Common myeloid progenitor, CD34-positive (primary cell): ENCODE data around the gene CAPN11.

Experiments
- CTCF ChIA-PET: fragments of 350-600 bp; sonication (Branson Sonifier 250); formaldehyde crosslinking; loops from one replicate; lab custom pipeline; 2021; ENCODE audit warnings: antibody characterized with exemption; lab: Charles Lee
- POLR2A ChIA-PET: fragments of 350-600 bp; sonication (Branson Sonifier 250); formaldehyde crosslinking; loops from one replicate; lab custom pipeline; 2021; ENCODE audit warnings: antibody characterized with exemption; lab: Charles Lee
- DNase-seq, 3 donors: peaks; one replicate each; pipeline versions ENCODE4 v3.0.0 to v3.0.0-alpha.2; 2013
- H3K27ac ChIP-seq, 2 experiments: 1 replicate in 1 of 2; 2 replicates in 1 of 2; pipeline ENCODE4 v1.7.0; 2013; ENCODE audit warnings: inconsistent platforms in 2 of 2, low read length in 2 of 2, mild to moderate bottlenecking in 2 of 2, low read depth in 1 of 2, moderate library complexity in 1 of 2; ENCODE audit not compliant: severe bottlenecking in 2 of 2, insufficient read depth in 1 of 2, poor library complexity in 1 of 2
- H3K27me3 ChIP-seq, 5 experiments: replicated peaks in 2 of 5; 1 replicate in 3 of 5; 2 replicates in 2 of 5; pipeline versions ENCODE4 v1.6.1 to v1.7.0; 2013; ENCODE audit warnings: low read length in 4 of 5, mild to moderate bottlenecking in 2 of 5, moderate library complexity in 2 of 5, inconsistent platforms in 1 of 5; ENCODE audit not compliant: insufficient read depth in 5 of 5, control insufficient read depth in 4 of 5
- H3K36me3 ChIP-seq, 4 experiments: 1 replicate in 2 of 4; 2 replicates in 2 of 4; pipeline versions ENCODE4 v1.6.1 to v1.7.0; 2013; ENCODE audit warnings: low read length in 3 of 4, control low read depth in 1 of 4, mild to moderate bottlenecking in 1 of 4; ENCODE audit not compliant: control insufficient read depth in 4 of 4, insufficient read depth in 4 of 4
- H3K4me1 ChIP-seq, 4 experiments: 1 replicate in 3 of 4; 2 replicates in 1 of 4; pipeline versions ENCODE4 v1.6.1 to v1.7.1; 2013; ENCODE audit warnings: low read length in 3 of 4, mild to moderate bottlenecking in 3 of 4, control low read depth in 1 of 4, inconsistent platforms in 1 of 4, moderate library complexity in 1 of 4; ENCODE audit not compliant: control insufficient read depth in 4 of 4, insufficient read depth in 4 of 4; ENCODE audit errors: control extremely low read depth in 1 of 4
- H3K4me3 ChIP-seq, 7 experiments: 1 replicate in 4 of 7; 2 replicates in 3 of 7; pipeline versions ENCODE4 v1.5.1 to v1.7.0; 2013; ENCODE audit warnings: mild to moderate bottlenecking in 7 of 7, low read length in 6 of 7, moderate library complexity in 6 of 7, inconsistent platforms in 2 of 7, low read depth in 2 of 7, control low read depth in 1 of 7; ENCODE audit not compliant: insufficient read depth in 4 of 7, control insufficient read depth in 1 of 7; ENCODE audit errors: extremely low read depth in 1 of 7
- H3K9me3 ChIP-seq, 5 experiments: 1 replicate in 4 of 5; 2 replicates in 1 of 5; pipeline versions ENCODE4 v1.6.1 to v1.7.1; 2013; ENCODE audit warnings: low read length in 4 of 5, mild to moderate bottlenecking in 2 of 5, inconsistent platforms in 1 of 5, low read depth in 1 of 5, moderate library complexity in 1 of 5; ENCODE audit not compliant: control insufficient read depth in 4 of 5, insufficient read depth in 2 of 5; ENCODE audit errors: control extremely low read depth in 1 of 5
- WGBS: methylation state at CpG from one replicate; pipeline ENCODE4 v1.1.5; 2013; ENCODE audit not compliant: insufficient coverage; 5-methylcytosine and 5-hydroxymethylcytosine counted together

The CAPN11 gene

GRCh38 chr6:44131892-44132291, 26.7 kb upstream of the CAPN11 start:
- WGBS = 100% methylated on average over 1 of the region's 2 CpGs
- Histone ChIP-seq H3K36me3 (no peaks in the 10 kb centered on the region), H3K27ac (no peak overlapping the region), H3K27me3 (peaks cover 0 to 9% (median 7%) of the 10 kb centered on the region in 5 experiments), H3K4me3 (no peak overlapping the region), H3K4me1 (peaks cover 0 to 15% (median 10%) of the 10 kb centered on the region in 4 experiments), H3K9me3 (no peaks in the 10 kb centered on the region)
- CTCF ChIA-PET = interaction anchor here (0.5 to 2.4 kb wide), 8 partner anchors 9 to 299 kb away, joined by 3 to 13 read pairs (median 4); no protein-coding TSS in a partner anchor
- no peak for DNase-seq
- POLR2A ChIA-PET = interaction anchor here (0.7 kb wide), 1 partner anchor 16 kb away, joined by 6 read pairs; no protein-coding TSS in a partner anchor

- H3K36me3 ChIP-seq = no peaks in the 10 kb centered on the region
- 95% methylated on average over 3 of the region's 4 CpGs for WGBS
- no peak overlapping the region for H3K27ac ChIP-seq
- no peak overlapping the region for H3K4me3 ChIP-seq
- H3K4me1 ChIP-seq = peaks cover 0 to 15% (median 10%) of the 10 kb centered on the region in 4 experiments
- no peak for DNase-seq
- no peaks in the 10 kb centered on the region for H3K9me3 ChIP-seq
- H3K27me3 ChIP-seq = peaks cover 0 to 9% (median 7%) of the 10 kb centered on the region in 5 experiments
- POLR2A ChIA-PET = no interaction called here
- CTCF ChIA-PET = interaction anchor here (0.9 to 2.4 kb wide), 8 partner anchors 8 to 300 kb away, joined by 3 to 13 read pairs (median 4); no protein-coding TSS in a partner anchor
These were observed 26.1 kb upstream of the CAPN11 start for GRCh38 chr6:44132476-44132875.

DNA sequence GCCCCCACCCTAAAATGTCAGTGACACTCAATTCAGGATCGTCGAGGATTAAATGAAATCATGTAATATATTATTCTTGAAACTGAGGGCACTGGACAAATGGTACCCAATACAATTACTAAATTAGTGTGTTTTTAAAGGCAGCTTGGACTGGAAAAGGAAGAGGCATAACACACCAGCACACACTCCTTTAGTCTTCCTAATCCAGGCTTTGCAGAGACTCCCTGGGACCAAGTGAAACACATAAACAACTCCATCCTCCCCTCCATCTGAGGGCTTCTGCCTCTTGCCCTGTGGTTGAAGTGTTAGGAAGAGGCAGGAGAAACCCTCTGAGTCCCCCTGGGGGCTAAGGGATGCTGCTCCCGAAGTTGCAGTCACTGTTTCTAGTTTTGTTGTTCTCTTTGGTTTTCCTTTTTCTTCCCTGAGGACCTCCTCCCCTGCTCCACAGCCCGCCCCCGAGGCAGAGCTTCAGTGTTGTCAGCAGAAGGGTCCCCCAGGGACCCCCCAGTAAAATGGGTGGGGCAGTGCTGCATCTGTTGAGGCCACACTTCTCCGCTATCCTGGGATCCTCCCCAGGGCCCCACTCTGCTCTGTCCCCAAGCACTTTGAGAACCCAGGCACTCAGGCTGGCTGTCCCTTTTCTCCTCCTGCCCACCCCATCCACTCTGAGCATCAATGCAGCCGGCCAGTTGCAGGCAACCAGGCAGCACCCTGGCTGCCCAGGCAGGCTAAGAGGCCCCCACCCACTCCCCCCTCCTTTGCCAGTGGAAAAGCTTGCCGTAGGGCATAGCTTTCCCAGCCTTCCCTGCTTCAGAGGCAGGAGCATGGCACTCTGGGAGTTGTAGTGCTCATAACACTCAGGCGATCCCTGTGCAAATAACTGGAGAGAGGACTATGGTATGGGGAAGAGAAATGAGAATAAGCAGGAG, 25.4 kb upstream of the CAPN11 start:
- Histone ChIP-seq H3K4me3 (no peak overlapping the region), H3K36me3 (no peaks in the 10 kb centered on the region), H3K4me1 (peaks cover 0 to 10% (median 4%) of the 10 kb centered on the region in 4 experiments), H3K27me3 (peaks cover 0 to 8% (median 5%) of the 10 kb centered on the region in 5 experiments), H3K9me3 (no peaks in the 10 kb centered on the region), H3K27ac (peak overlapping the region in 1 of 2 experiments; percentile 63)
- ChIA-PET CTCF (interaction anchor here (0.5 to 2.4 kb wide), 11 partner anchors 8 to 165 kb away, joined by 3 to 13 read pairs (median 4); no protein-coding TSS in a partner anchor), POLR2A (no interaction called here)
- no peak for DNase-seq
- WGBS = 51% methylated on average over 4 of the region's 9 CpGs

GRCh38 chr6:44133981-44134711, 24.5 kb upstream of the CAPN11 start:
- ChIA-PET POLR2A (no interaction called here), CTCF (interaction anchor here (0.6 to 2.4 kb wide), 7 partner anchors 9 to 122 kb away, joined by 3 to 13 read pairs (median 4); no protein-coding TSS in a partner anchor)
- Histone ChIP-seq H3K27me3 (peaks cover 0 to 5% (median 0%) of the 10 kb centered on the region in 5 experiments), H3K9me3 (no peaks in the 10 kb centered on the region), H3K27ac (peak overlapping the region in 1 of 2 experiments; percentile 63), H3K36me3 (no peaks in the 10 kb centered on the region), H3K4me3 (no peak overlapping the region), H3K4me1 (peaks cover 0 to 6% (median 0%) of the 10 kb centered on the region in 4 experiments)
- WGBS = 97% methylated on average over 6 of the region's 12 CpGs
- DNase-seq = peak in 1 of 3 donors; percentile 32

GRCh38 chr6:44135173-44135758, 23.4 kb upstream of the CAPN11 start:
- Histone ChIP-seq H3K4me1 (peaks cover 0 to 6% (median 0%) of the 10 kb centered on the region in 4 experiments), H3K36me3 (no peaks in the 10 kb centered on the region), H3K4me3 (no peak overlapping the region), H3K27me3 (no peaks in the 10 kb centered on the region), H3K9me3 (no peaks in the 10 kb centered on the region), H3K27ac (no peak overlapping the region)
- no peak for DNase-seq
- 91% methylated on average over 5 of the region's 10 CpGs for WGBS
- POLR2A ChIA-PET = no interaction called here
- CTCF ChIA-PET = interaction anchor here (1.1 to 2.3 kb wide), 3 partner anchors 19 to 33 kb away, joined by 3 to 6 read pairs (median 6); no protein-coding TSS in a partner anchor

- H3K27me3 ChIP-seq = no peaks in the 10 kb centered on the region
- 100% methylated on average over 2 of the region's 7 CpGs for WGBS
- H3K4me1 ChIP-seq = peaks cover 0 to 6% (median 0%) of the 10 kb centered on the region in 4 experiments
- no peaks in the 10 kb centered on the region for H3K36me3 ChIP-seq
- CTCF ChIA-PET = interaction anchor here (1.1 to 2.1 kb wide), 3 partner anchors 19 to 27 kb away, joined by 3 to 6 read pairs (median 3); no protein-coding TSS in a partner anchor
- POLR2A ChIA-PET = no interaction called here
- no peak overlapping the region for H3K27ac ChIP-seq
- no peak overlapping the region for H3K4me3 ChIP-seq
- H3K9me3 ChIP-seq = no peaks in the 10 kb centered on the region
- no peak for DNase-seq
These were observed 22.7 kb upstream of the CAPN11 start for GRCh38 chr6:44135875-44136274.
